Measurements from ENCODE around the gene RITA1.
"Not testable (repeated sequence)": the region's sequence is repeated elsewhere in the genome, so short reads cannot be mapped to it uniquely, and the experiment has no call there.

RITA1 gene

GRCh38 chr12:113185180-113186032 lies at the start of gene RITA1, which contains the start of gene DDX54:
Gene RITA1, plus strand, starts transcription at chr12:113185721. Its CDS starts 1,026 bp downstream, at chr12:113186747.
Gene DDX54, minus strand, starts transcription at chr12:113185478. Its CDS starts 27 bp downstream, at chr12:113185451.
- peak; percentile 54 for DNase-seq (ENCODE audit: extremely low spot score, insufficient read length, low read depth)
- peak; percentile 76 for FAIRE-seq

GRCh38 chr12:113136128-113136989 lies 49.2 kb upstream of the RITA1 start:
- FAIRE-seq (peak; percentile 39), DNase-seq (ENCODE audit: extremely low spot score, insufficient read length, low read depth) (no peak)

DNA sequence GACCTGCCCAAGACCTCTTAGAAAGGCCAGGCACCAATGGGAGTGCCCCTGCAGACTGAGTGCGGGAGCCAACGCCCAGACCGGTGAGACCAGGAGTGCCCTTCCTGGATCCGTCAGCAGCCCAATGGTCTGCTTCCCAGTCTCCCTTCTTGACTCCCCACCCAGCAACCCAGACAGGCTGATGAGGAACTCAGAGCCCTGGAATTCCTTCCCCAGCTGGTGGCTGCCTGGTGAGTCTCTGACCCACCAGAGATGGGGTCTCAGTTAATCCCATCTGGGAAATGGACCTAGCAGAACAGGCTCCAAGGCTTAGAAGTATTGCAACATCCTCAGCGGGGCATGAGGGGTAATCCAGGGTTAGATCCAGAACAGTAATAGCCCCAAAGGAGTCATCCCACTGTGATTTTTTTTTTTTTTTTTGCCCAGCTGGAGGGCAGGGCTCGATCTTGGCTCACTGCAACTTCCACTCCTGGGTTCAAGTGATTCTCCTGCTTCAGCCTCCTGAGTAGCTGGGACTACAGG lies 48.5 kb upstream of the RITA1 start:
- no peak for FAIRE-seq
- no peak for DNase-seq (ENCODE audit: extremely low spot score, insufficient read length, low read depth)

- no peak for FAIRE-seq
Observed at GRCh38 chr12:113137861-113138783, 47.4 kb upstream of the RITA1 start.

GRCh38 chr12:113138826-113139225 lies 46.7 kb upstream of the RITA1 start:
- DNase-seq (ENCODE audit: extremely low spot score, insufficient read length, low read depth), result no peak
- FAIRE-seq, result no peak

More at GRCh38 chr12:113137861-113138783, 47.4 kb upstream of the RITA1 start:
- no peak for DNase-seq (ENCODE audit: extremely low spot score, insufficient read length, low read depth)

DNA sequence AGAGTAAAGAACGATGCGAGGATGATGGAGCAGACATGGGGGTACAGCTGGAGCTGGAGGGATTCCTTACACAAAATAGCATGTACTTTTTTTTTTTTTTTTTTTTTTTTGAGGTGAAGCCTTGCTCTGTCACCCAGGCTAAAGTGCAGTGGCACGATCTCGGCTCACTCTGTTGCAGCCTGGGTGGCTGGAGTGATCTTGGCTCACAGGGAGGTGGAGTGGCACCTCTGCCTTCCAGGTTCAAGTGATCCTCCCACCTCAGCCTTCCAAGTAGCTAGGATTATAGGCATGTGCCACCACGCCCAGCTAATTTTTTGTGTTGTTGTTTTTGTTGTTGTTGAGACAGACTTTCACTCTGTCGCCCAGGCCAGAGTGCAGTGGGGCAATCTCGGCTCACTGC lies 44.8 kb upstream of the RITA1 start:
- DNase-seq (ENCODE audit: extremely low spot score, insufficient read length, low read depth), result no peak
- FAIRE-seq, result no peak

DNA sequence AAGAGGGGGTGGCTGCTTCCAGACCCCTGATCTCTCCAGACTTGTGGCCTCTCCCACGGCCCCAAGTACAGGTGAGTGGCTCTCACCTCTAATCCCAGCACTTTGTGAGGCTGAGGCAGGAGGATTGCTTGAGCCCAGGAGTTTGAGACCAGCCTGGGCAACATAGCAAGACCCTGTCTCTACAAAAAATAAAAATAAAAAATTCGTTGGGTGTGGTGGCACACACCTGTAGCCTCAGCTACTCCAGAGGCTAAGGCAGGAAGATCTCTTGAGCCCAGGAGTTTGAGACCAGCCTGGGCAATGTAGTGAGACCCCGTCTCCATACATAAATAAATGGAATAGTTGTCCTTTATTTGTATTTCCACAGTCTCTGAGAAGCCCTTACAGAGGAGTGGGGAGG lies 43.8 kb upstream of the RITA1 start:
- DNase-seq (ENCODE audit: extremely low spot score, insufficient read length, low read depth); FAIRE-seq: not testable (repeated sequence)

DNA sequence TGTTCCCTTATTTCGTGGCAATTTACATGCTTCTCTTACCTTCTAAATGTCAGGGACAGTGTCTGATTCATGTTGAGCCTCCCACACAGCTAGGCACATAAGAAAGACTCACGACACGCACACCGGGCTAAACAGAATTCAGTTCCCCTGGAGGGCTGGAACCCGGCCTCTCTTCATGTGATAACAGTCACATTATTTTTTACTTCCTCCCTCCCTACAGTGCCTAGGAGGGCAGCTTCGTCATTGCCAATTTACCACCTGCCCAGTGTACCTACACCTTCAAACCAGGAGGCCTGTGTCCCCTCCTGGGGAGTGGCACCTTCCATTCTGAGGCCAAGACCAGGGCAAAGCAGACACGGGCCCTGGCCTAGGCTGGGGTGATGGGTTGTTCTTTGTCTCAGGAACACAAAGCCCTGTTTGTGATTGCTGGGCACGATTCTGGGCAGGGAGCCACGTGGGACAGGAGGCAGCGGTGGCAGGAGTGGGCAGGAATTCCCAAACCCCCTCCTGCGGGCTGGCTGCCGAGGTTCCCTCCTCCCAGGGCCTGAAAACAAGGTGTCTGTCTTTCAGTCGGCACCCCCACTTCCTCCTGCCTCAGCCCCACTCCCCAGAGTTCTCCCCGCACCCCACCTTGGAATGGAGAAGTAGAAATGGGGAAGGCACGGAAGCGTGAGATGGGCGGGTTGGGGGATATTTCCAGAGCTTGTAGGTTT lies 43.2 kb upstream of the RITA1 start:
- FAIRE-seq, result no peak
- DNase-seq (ENCODE audit: extremely low spot score, insufficient read length, low read depth), result no peak

DNA sequence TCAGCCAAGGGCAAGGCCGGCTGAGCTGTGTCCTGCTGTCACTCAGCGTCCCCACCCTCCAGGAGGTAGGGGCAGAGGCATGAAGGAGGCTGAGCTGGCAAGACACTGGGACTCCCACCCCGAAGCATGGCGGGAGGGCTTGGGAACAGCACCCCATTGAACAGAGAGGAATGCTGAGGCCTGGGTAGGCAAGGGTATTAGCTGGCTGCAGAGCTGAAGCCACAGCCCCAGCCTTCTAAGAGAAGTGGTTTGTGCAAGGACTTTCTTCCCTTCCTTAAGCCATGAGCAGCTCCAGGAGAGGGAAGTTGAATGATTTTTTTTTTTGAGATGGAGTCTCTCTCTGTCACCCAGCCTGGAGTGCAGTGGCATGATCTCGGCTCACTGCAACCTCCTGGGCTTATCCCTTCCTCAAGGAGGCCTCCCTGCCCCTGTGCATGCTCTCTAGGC lies 42.6 kb upstream of the RITA1 start:
- DNase-seq (ENCODE audit: extremely low spot score, insufficient read length, low read depth), result no peak
- FAIRE-seq, result no peak

DNA sequence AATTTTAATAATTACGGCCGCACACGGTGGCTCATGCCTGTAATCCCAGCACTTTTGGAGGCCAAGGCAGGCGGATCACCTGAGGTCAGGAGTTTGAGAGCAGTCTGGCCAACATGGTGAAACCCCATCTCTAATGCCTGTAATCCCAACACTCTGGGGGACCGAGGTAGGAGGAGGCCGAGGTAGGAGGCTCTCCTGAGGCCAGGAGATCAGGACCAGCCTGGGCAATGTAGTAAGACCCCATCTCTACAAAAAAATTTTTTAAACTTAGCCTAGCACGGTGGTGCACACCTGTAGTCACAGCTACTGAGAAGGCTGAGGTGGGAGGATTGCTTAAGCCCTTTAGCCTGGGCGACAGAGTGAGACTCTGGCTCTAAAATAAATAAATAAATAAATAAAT lies 41.6 kb upstream of the RITA1 start:
- FAIRE-seq, result no peak
- no peak for DNase-seq (ENCODE audit: extremely low spot score, insufficient read length, low read depth)

GRCh38 chr12:113144806-113145205 lies 40.7 kb upstream of the RITA1 start:
- FAIRE-seq, result no peak
- no peak for DNase-seq (ENCODE audit: extremely low spot score, insufficient read length, low read depth)

DNA sequence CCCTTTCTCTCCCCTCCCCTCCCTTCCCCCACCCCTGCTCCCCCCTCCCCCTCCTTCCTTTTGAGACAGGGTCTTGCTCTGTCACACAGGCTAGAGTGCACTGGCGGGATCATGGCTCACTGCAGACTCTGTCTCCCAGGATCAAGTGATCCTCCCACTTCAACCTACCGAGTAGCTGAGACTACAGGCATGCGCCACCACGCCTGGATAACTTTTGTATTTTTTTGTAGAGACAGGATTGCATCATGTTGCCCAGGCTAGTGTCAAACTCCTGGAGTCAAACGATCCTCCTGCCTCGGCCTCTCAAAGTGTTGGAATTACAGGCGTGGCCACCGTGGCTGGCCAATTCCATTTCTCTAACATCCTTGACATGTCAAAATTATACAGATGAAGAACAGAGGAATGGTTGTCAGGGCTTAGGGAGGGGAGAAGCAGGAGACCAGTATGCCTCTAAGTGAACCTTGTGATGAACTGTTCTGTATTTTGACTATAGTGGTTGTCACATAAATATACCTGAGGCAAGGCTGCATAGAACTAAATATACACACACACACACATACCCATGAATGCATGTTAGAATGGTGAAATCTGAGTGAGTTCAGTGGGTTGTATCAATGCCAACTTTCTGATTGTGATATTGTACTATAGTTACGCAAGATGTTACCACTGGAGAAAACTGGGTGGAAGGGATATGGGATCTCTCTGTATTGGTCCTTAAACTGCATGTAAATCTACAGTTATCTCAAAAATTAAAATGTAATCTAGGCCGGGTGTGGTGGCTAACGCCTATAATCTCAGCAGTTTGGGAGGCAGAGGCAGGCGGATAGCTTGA lies 39.6 kb upstream of the RITA1 start:
- no peak for DNase-seq (ENCODE audit: extremely low spot score, insufficient read length, low read depth)
- no peak for FAIRE-seq

DNA sequence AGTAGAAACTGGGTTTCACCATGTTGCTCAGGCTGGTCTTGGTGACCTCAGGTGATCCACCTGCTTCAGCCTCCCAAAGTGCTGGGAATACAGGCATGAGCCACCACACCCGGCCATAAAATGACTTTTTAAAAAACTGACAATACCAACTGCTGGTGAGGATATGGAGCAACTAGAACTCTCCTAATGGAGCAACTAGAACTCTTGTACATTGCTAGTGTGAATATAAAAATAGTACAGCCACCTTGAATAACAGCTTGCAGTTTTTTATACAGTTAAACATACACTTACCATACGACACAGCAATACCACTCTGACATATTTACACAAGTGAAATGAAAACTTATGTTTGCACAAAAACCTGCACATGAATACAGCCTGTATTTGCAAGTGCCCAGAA lies 38.5 kb upstream of the RITA1 start:
- DNase-seq (ENCODE audit: extremely low spot score, insufficient read length, low read depth) (no peak), FAIRE-seq (no peak)

DNA sequence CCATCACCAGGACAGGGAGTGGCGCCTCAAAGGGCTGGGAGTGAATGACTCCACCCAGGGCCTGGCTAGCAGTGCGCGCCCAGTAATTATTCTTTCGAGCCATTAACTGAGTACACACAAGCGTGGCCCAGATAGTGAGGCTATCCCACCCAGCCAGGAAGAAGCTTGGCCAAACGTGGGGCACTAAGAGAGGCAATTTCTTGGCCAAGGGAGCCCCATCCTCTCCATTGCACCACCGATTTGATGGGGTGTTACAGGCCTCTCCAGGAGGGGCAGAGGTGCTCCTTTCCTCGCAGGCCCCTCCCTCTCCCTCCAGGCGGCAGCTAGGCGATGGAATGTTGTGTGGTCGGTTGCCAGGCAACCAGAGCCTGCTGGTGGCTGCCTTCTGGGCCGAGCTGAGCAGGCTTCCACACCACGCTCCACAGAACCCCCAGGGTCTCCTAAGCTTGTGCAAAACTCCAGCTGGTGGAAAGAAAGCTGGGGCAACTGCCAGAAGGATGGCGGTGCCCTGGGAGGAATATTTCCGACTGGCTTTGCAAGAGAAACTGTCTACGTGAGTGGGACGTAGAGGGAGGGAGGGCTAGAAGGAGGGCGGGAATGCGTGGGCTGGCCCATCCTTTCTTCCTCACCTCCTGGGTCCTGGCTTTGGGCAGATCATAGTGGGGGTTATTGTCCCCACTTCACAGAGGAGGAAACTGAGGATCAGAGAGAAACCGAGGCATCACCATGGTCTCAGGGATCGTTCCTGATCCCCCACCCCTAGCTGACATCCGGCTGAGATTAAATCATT lies 36.0 kb upstream of the RITA1 start, which contains the start of gene CFAP73:
CFAP73 (plus strand) TSS at position 364 of the 790 bp plus-strand sequence; CDS start at position 498, 134 bp downstream.
- DNase-seq (ENCODE audit: extremely low spot score, insufficient read length, low read depth) (no peak), FAIRE-seq (no peak)

- DNase-seq (ENCODE audit: extremely low spot score, insufficient read length, low read depth) (no peak), FAIRE-seq (no peak)
Observed at GRCh38 chr12:113151655-113152054, 33.9 kb upstream of the RITA1 start.

- DNase-seq (ENCODE audit: extremely low spot score, insufficient read length, low read depth) (no peak), FAIRE-seq (no peak)
Observed at GRCh38 chr12:113152196-113152834, 33.2 kb upstream of the RITA1 start.

Data from GM18507 (cell line).